Vagina (tissue), 2 donors: ENCODE data around the gene KIF2A.

Experiments used
- POLR2A ChIP-seq, 2 donors: fragments of 450-650 bp; IDR thresholded peaks; one replicate each; pipeline ENCODE4 v1.6.1; 2017; ENCODE audit warnings: antibody characterized with exemption in 2 of 2, mild to moderate bottlenecking in 2 of 2, moderate library complexity in 2 of 2
- POLR2AphosphoS5 ChIP-seq, 2 donors: sonication (generic); formaldehyde crosslinking; IDR thresholded peaks; one replicate each; pipeline ENCODE4 v1.9.0; 2017; ENCODE audit warnings: antibody characterized with exemption in 2 of 2, mild to moderate bottlenecking in 2 of 2, low read depth in 1 of 2; ENCODE audit not compliant: insufficient read depth in 1 of 2
- TF ChIP-seq, protein P1 (sequence below), 3 experiments: fragments of 450-650 bp in 2 of 3; fragments of 200-600 bp in 1 of 3; sonication (generic) in 1 of 3; IDR thresholded peaks; one replicate each; pipeline ENCODE4 v1.5.1; 2017 to 2019; ENCODE audit warnings: antibody characterized with exemption in 3 of 3, mild to moderate bottlenecking in 2 of 3, moderate library complexity in 2 of 3

DNA sequence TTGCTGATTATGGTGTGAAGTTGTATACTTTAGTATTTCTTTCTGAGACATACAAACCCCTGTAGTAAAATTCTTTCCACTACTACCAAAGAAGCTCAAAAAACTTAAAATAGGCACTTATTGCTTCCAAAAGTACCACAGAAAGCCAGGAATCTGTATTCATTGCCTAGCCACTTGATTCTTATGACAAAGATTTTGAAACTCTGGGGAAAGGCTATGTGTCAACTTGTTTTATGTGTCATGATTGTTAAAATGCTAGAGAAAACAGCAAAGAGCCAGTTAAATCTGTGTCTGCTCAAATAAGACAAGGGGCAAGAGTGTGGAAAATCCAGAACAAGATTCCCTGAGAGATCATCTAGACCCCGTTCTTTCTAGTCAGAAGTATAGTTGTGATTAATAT lies 6.0 kb downstream of the KIF2A start:
- TF ChIP-seq POLR2AphosphoS5 (IDR thresholded peaks at IDR 0.05; ENCODE audit: insufficient read depth in 1 of 2, low read depth in 1 of 2) = no peak
- TF ChIP-seq, protein P1, sequence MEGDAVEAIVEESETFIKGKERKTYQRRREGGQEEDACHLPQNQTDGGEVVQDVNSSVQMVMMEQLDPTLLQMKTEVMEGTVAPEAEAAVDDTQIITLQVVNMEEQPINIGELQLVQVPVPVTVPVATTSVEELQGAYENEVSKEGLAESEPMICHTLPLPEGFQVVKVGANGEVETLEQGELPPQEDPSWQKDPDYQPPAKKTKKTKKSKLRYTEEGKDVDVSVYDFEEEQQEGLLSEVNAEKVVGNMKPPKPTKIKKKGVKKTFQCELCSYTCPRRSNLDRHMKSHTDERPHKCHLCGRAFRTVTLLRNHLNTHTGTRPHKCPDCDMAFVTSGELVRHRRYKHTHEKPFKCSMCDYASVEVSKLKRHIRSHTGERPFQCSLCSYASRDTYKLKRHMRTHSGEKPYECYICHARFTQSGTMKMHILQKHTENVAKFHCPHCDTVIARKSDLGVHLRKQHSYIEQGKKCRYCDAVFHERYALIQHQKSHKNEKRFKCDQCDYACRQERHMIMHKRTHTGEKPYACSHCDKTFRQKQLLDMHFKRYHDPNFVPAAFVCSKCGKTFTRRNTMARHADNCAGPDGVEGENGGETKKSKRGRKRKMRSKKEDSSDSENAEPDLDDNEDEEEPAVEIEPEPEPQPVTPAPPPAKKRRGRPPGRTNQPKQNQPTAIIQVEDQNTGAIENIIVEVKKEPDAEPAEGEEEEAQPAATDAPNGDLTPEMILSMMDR (IDR thresholded peaks at IDR 0.05) = no peak
- no peak for TF ChIP-seq POLR2A (IDR thresholded peaks at IDR 0.05)
